Fibroblast of mammary gland (primary cell): Measurements from ENCODE around the gene TMCO6.
"Not testable (repeated sequence)": the region's sequence is repeated elsewhere in the genome, so short reads cannot be mapped to it uniquely, and the experiment has no call there.

Source experiments
- DNase-seq: peaks from one replicate; pipeline ENCODE4 v3.0.0-alpha.2; 2010; ENCODE audit warnings: low read depth
- H3K4me3 ChIP-seq: 2 replicates; pipeline ENCODE4 v1.5.1; 2011; ENCODE audit warnings: low read depth, mild to moderate bottlenecking, low read length, moderate library complexity; ENCODE audit not compliant: control insufficient read depth
- CTCF ChIP-seq: conservative IDR thresholded peaks from 2 replicates; pipeline ENCODE4 v1.5.1; 2011; ENCODE audit warnings: low read depth, low read length, inconsistent platforms; ENCODE audit not compliant: control insufficient read depth, insufficient read depth

The TMCO6 gene

GRCh38 chr5:140639148-140639981 is at the start of gene TMCO6:
Gene TMCO6 (plus strand): TSS chr5:140639451. CDS start chr5:140639528, 77 bp downstream.
- TF ChIP-seq CTCF, result peak; percentile 40
- peak within 1 kb of the TSS; percentile 76 for H3K4me3 ChIP-seq
- peak; percentile 98 for DNase-seq

- H3K4me3 ChIP-seq, result no peak overlapping the region
- TF ChIP-seq CTCF, result no peak
- DNase-seq, result no peak
Observed at GRCh38 chr5:140590861-140591260, 48.4 kb upstream of the TMCO6 start.

GRCh38 chr5:140591747-140592372 is 47.4 kb upstream of the TMCO6 start:
- no peak for TF ChIP-seq CTCF
- H3K4me3 ChIP-seq, result no peak overlapping the region
- DNase-seq, result peak; percentile 51

- DNase-seq, H3K4me3 ChIP-seq: not testable (repeated sequence)
Observed at GRCh38 chr5:140593070-140593469, 46.2 kb upstream of the TMCO6 start.

- TF ChIP-seq CTCF, result no peak
- no peak overlapping the region for H3K4me3 ChIP-seq
- DNase-seq, result no peak
Observed at GRCh38 chr5:140594169-140594568, 45.1 kb upstream of the TMCO6 start.

GRCh38 chr5:140595538-140596300 is 43.5 kb upstream of the TMCO6 start:
- DNase-seq, result no peak
- no peak overlapping the region for H3K4me3 ChIP-seq
- TF ChIP-seq CTCF, result no peak

- no peak for DNase-seq
- no peak overlapping the region for H3K4me3 ChIP-seq
- TF ChIP-seq CTCF, result no peak
Observed at GRCh38 chr5:140596321-140596741, 42.9 kb upstream of the TMCO6 start.
